ENCODE results near the gene CHAD. TPM values are rescaled to one million over a fixed set of nuclear protein-coding genes. Genes with fewer than 3 reads are reported as not detected.

The CHAD gene
- total RNA-seq, 1 experiment from 2014 or later, result not detected

DNA sequence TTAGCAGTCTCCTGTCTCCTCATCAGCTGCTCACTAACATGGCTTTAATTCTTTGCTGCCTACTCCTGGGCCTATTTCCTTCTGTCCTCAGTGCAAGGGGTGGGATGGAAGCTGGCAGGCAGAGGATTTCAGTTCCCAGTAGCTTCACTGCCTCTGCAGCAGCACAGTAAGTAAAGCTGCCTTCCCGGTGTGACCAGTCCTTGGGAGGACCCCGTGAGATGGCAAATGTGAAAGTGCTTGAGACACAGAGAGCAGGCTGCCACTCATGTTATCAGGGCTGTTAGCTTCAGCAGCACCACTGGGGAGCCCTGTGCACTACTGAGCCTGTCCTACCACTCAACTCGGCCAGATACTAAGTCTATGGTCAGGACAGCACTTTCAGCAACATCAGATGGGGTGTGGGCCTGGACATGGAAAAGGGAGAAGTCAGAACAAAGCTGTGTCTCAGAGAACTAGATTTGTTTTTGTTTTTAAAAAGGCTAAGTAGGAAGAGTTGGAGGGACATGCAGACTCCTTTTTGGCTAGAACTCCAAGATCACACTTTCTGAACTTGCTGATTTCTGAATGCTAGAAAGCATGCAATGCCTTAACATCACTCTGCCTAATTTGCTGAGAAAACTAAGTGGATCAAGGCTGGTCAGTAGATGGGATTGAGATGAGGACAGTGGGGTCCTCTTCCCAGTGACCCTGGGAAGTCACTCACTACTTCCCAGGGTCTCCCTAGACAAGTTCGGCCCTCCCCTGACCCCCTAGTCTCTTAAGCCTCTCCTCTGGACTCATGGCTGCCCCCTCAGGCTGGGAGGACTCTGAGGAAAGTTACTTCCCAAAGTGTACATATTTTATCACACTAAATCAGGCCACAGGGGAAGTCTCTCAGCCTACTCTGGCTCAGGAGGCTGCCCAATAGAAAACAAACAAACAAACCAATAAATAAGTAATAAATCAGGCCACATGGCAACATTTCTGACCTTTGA, 41.6 kb downstream of the CHAD start:
- H3K27ac Mint-ChIP-seq (ENCODE audit: low read depth, unreplicated experiment), result peak overlapping the region; percentile 93
- POLR2A ChIA-PET, result interaction anchor here (0.5 to 6.5 kb wide), 18 partner anchors 9 to 446 kb away, joined by 3 to 76 read pairs (median 4); partner anchors contain the start of genes EME1, LRRC59, MRPL27 and RSAD1
- peak; percentile 29 for DNase-seq (ENCODE audit: unreplicated experiment)
- peaks cover 18% of the 10 kb centered on the region for H3K36me3 Mint-ChIP-seq (ENCODE audit: insufficient read depth, unreplicated experiment)
- TF ChIP-seq, protein P1, sequence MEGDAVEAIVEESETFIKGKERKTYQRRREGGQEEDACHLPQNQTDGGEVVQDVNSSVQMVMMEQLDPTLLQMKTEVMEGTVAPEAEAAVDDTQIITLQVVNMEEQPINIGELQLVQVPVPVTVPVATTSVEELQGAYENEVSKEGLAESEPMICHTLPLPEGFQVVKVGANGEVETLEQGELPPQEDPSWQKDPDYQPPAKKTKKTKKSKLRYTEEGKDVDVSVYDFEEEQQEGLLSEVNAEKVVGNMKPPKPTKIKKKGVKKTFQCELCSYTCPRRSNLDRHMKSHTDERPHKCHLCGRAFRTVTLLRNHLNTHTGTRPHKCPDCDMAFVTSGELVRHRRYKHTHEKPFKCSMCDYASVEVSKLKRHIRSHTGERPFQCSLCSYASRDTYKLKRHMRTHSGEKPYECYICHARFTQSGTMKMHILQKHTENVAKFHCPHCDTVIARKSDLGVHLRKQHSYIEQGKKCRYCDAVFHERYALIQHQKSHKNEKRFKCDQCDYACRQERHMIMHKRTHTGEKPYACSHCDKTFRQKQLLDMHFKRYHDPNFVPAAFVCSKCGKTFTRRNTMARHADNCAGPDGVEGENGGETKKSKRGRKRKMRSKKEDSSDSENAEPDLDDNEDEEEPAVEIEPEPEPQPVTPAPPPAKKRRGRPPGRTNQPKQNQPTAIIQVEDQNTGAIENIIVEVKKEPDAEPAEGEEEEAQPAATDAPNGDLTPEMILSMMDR (IDR thresholded peaks at IDR 0.05; ENCODE audit: unreplicated experiment), result no peak
- no peaks in the 10 kb centered on the region for H3K9me3 Mint-ChIP-seq (ENCODE audit: unreplicated experiment)
- BruUV-seq (replicated peaks), result TSS peak; percentile 35
- H3K4me1 Mint-ChIP-seq (ENCODE audit: insufficient read depth, unreplicated experiment), result peaks cover 15% of the 10 kb centered on the region
- CTCF ChIA-PET, result interaction anchor here (0.5 to 4.0 kb wide), 9 partner anchors 10 to 399 kb away, joined by 3 to 37 read pairs (median 3); partner anchors contain the start of gene LRRC59
- H3K4me3 Mint-ChIP-seq (ENCODE audit: unreplicated experiment), result peak overlapping the region; percentile 71
- intact Hi-C loops (cut with micrococcal nuclease), result no loop called here
- no peaks in the 10 kb centered on the region for H3K27me3 Mint-ChIP-seq (ENCODE audit: insufficient read depth, unreplicated experiment)

- TF ChIP-seq, protein P1 (IDR thresholded peaks at IDR 0.05; ENCODE audit: unreplicated experiment), result no peak
- POLR2A ChIA-PET, result interaction anchor here (0.5 to 6.5 kb wide), 17 partner anchors 9 to 549 kb away, joined by 3 to 76 read pairs (median 4); partner anchors contain the start of genes EME1, LRRC59, MRPL27 and RSAD1
- Mint-ChIP-seq H3K36me3 (ENCODE audit: insufficient read depth, unreplicated experiment) (peaks cover 12% of the 10 kb centered on the region), H3K9me3 (ENCODE audit: unreplicated experiment) (no peaks in the 10 kb centered on the region), H3K4me3 (ENCODE audit: unreplicated experiment) (peak overlapping the region; percentile 71), H3K27ac (ENCODE audit: low read depth, unreplicated experiment) (peak overlapping the region; percentile 93), H3K27me3 (ENCODE audit: insufficient read depth, unreplicated experiment) (no peaks in the 10 kb centered on the region), H3K4me1 (ENCODE audit: insufficient read depth, unreplicated experiment) (peaks cover 20% of the 10 kb centered on the region)
- no peak for DNase-seq (ENCODE audit: unreplicated experiment)
- no TSS peak for BruUV-seq (replicated peaks)
- intact Hi-C loops (cut with micrococcal nuclease), result no loop called here
- CTCF ChIA-PET, result interaction anchor here (0.8 to 4.0 kb wide), 5 partner anchors 20 to 64 kb away, joined by 3 to 37 read pairs (median 3); partner anchors contain the start of gene LRRC59
Measured at GRCh38 chr17:50426472-50426782, 42.3 kb downstream of the CHAD start.

GRCh38 chr17:50425682-50426471, 42.8 kb downstream of the CHAD start, which contains the start of gene ACSF2:
Gene ACSF2 (plus strand): TSS chr17:50426218. CDS start chr17:50426262, 44 bp downstream.
- intact Hi-C loops (cut with micrococcal nuclease), result no loop called here
- ChIA-PET POLR2A (interaction anchor here (0.6 to 6.5 kb wide), 12 partner anchors 10 to 549 kb away, joined by 3 to 76 read pairs (median 4); partner anchors contain the start of genes EME1, LRRC59, MRPL27 and RSAD1), CTCF (interaction anchor here (0.8 to 4.0 kb wide), 5 partner anchors 19 to 63 kb away, joined by 3 to 37 read pairs (median 3); partner anchors contain the start of gene LRRC59)
- Mint-ChIP-seq H3K27ac (ENCODE audit: low read depth, unreplicated experiment) (peak within 1 kb of the TSS; percentile 93), H3K9me3 (ENCODE audit: unreplicated experiment) (no peaks in the 10 kb centered on the region), H3K4me1 (ENCODE audit: insufficient read depth, unreplicated experiment) (peaks cover 16% of the 10 kb centered on the region), H3K4me3 (ENCODE audit: unreplicated experiment) (peak within 1 kb of the TSS; percentile 71), H3K36me3 (ENCODE audit: insufficient read depth, unreplicated experiment) (peaks cover 6% of the 10 kb centered on the region), H3K27me3 (ENCODE audit: insufficient read depth, unreplicated experiment) (no peaks in the 10 kb centered on the region)
- DNase-seq (ENCODE audit: unreplicated experiment), result peak; percentile 63
- TF ChIP-seq, protein P1 (IDR thresholded peaks at IDR 0.05; ENCODE audit: unreplicated experiment), result no peak
- no TSS peak for BruUV-seq (replicated peaks)

Measured in MCF 10A (cell line).